GM19023 (cell line): Measurements from ENCODE around the gene NSDHL.

Experiments used
- ATAC-seq: cut with Tn5 transposase; IDR thresholded peaks from one replicate; pipeline ENCODE4 v1.9.1; 2021; ENCODE audit warnings: mild to moderate bottlenecking, moderate library complexity; ENCODE audit not compliant: unreplicated experiment

The NSDHL gene

GRCh38 chrX:152892999-152893891, 62.4 kb downstream of the NSDHL start:
- no peak for ATAC-seq

GRCh38 chrX:152893980-152894610, 63.2 kb downstream of the NSDHL start:
- ATAC-seq: no peak

- no peak for ATAC-seq
Observed at GRCh38 chrX:152895121-152895520, 64.3 kb downstream of the NSDHL start.

GRCh38 chrX:152895724-152896420, 65.0 kb downstream of the NSDHL start:
- no peak for ATAC-seq

GRCh38 chrX:152896450-152896849, 65.6 kb downstream of the NSDHL start:
- ATAC-seq: no peak

GRCh38 chrX:152897222-152898131, 66.6 kb downstream of the NSDHL start, which contains the start of gene ZNF185:
Gene ZNF185 (plus strand): TSS chrX:152898067. CDS start chrX:152914490, 16,423 bp downstream.
- ATAC-seq: no peak

- no peak for ATAC-seq
Observed at GRCh38 chrX:152898442-152898841, 67.6 kb downstream of the NSDHL start.

- ATAC-seq: no peak
Observed at GRCh38 chrX:152899111-152899873, 68.4 kb downstream of the NSDHL start.

GRCh38 chrX:152899874-152900719, 69.2 kb downstream of the NSDHL start:
- no peak for ATAC-seq

- no peak for ATAC-seq
Observed at GRCh38 chrX:152900937-152901445, 70.1 kb downstream of the NSDHL start.

- no peak for ATAC-seq
Observed at GRCh38 chrX:152901816-152902501, 71.1 kb downstream of the NSDHL start.

GRCh38 chrX:152902502-152902820, 71.6 kb downstream of the NSDHL start:
- no peak for ATAC-seq

- no peak for ATAC-seq
Observed at GRCh38 chrX:152903589-152903988, 72.7 kb downstream of the NSDHL start.

GRCh38 chrX:152904151-152905080, 73.6 kb downstream of the NSDHL start:
- no peak for ATAC-seq

- ATAC-seq: no peak
Observed at GRCh38 chrX:152905081-152905420, 74.2 kb downstream of the NSDHL start.

- no peak for ATAC-seq
Observed at GRCh38 chrX:152907084-152907651, 76.3 kb downstream of the NSDHL start.

- ATAC-seq: no peak
Observed at GRCh38 chrX:152908486-152908885, 77.6 kb downstream of the NSDHL start.
